ENCODE data around the gene EDIL3.

DNA sequence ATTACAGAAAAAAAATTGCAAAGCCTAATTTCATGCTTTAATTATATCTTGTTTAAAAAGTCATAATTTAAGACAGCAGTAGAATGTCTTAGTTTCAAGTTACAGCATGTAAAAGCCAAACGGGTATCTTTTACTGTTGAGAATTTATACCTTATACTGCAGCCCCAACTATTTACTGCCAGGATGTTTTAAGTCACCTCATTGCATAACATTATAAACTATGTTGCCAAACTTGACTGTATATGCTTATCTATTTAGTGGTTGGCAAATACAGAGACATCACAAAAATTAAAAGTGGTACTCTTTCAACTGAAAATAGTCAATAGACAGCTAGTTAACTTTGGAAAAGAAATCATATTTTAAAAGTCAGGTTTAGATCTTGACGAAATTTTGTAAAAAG lies 119.5 kb downstream of the EDIL3 start:
- no peak for TF ChIP-seq POLR2A (IDR thresholded peaks at IDR 0.05)
- TF ChIP-seq, protein P1, sequence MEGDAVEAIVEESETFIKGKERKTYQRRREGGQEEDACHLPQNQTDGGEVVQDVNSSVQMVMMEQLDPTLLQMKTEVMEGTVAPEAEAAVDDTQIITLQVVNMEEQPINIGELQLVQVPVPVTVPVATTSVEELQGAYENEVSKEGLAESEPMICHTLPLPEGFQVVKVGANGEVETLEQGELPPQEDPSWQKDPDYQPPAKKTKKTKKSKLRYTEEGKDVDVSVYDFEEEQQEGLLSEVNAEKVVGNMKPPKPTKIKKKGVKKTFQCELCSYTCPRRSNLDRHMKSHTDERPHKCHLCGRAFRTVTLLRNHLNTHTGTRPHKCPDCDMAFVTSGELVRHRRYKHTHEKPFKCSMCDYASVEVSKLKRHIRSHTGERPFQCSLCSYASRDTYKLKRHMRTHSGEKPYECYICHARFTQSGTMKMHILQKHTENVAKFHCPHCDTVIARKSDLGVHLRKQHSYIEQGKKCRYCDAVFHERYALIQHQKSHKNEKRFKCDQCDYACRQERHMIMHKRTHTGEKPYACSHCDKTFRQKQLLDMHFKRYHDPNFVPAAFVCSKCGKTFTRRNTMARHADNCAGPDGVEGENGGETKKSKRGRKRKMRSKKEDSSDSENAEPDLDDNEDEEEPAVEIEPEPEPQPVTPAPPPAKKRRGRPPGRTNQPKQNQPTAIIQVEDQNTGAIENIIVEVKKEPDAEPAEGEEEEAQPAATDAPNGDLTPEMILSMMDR (IDR thresholded peaks at IDR 0.05), result no peak

Data from esophagus squamous epithelium (tissue), 4 donors.